HepG2 (cell line): Measurements from ENCODE around the gene CACNA2D1. TPM values are rescaled to one million over a fixed set of nuclear protein-coding genes. Genes with fewer than 3 reads are reported as not detected.

ENCODE experiments used
- ATAC-seq: fragments of 200-7000 bp; cut with Tn5 transposase; 3 replicates; pipeline ENCODE4 v1.9.1; 2020; ENCODE audit warnings: mild to moderate bottlenecking, moderate library complexity
- BruUV-seq: library from RNA; stranded (reverse); fragments of 400-500 nt; replicated peaks from 2 replicates; lab custom pipeline; 2021; lab: Mats Ljungman, UMichigan
- CTCF ChIA-PET: fragments of 300-600 bp; formaldehyde crosslinking; extraction: SDS; loops from one replicate; lab custom pipeline; 2021; ENCODE audit warnings: low total read pairs, inconsistent platforms, low intra/inter-chr PET ratio; lab: Yijun Ruan, JAX
- POLR2A ChIA-PET: fragments of 350-600 bp; sonication (Branson Sonifier 250); formaldehyde crosslinking; loops from one replicate; lab custom pipeline; 2020; ENCODE audit warnings: antibody characterized with exemption, inconsistent platforms; lab: Yijun Ruan, JAX
- DNase-seq: peaks from one replicate; pipeline ENCODE4 v3.0.0-alpha.2; 2015; ENCODE audit warnings: low spot score
- FAIRE-seq: peaks from 3 replicates; lab custom pipeline; 2011; peaks lifted over from hg19 to GRCh38; lab: Jason Lieb, UNC
- H2AFZ ChIP-seq: one replicate; pipeline ENCODE4 v1.6.1; 2011; ENCODE audit warnings: low read length, inconsistent platforms
- H3K27ac ChIP-seq: fragments of 300-600 bp; 3 replicates; pipeline ENCODE4 v1.8.0; 2011; ENCODE audit warnings: mixed run types, mild to moderate bottlenecking, mixed read lengths, low read length, inconsistent platforms; ENCODE audit not compliant: insufficient read depth; ENCODE audit errors: extremely low read length
- H3K27me3 ChIP-seq, 2 experiments: fragments of 200-600 bp in 1 of 2; 2 replicates in 1 of 2; 3 replicates in 1 of 2; pipeline versions ENCODE4 v1.6.0 to v1.8.0; 2011; ENCODE audit warnings: low read length in 2 of 2, mild to moderate bottlenecking in 2 of 2, moderate library complexity in 2 of 2, inconsistent platforms in 1 of 2; ENCODE audit not compliant: insufficient read depth in 2 of 2, control insufficient read depth in 1 of 2
- H3K36me3 ChIP-seq, 2 experiments: fragments of 200-600 bp in 1 of 2; replicated peaks in 1 of 2; 2 replicates in 1 of 2; 3 replicates in 1 of 2; pipeline versions ENCODE4 v1.5.1 to v1.8.0; 2011; ENCODE audit warnings: low read length in 2 of 2, inconsistent platforms in 1 of 2; ENCODE audit not compliant: insufficient read depth in 2 of 2, control insufficient read depth in 1 of 2
- H3K4me1 ChIP-seq: 2 replicates; pipeline ENCODE4 v1.5.1; 2012; ENCODE audit warnings: low read length, inconsistent platforms; ENCODE audit not compliant: insufficient read depth
- H3K4me2 ChIP-seq: 2 replicates; pipeline ENCODE4 v1.6.0; 2011; ENCODE audit warnings: low read depth, low read length, inconsistent platforms
- H3K4me3 ChIP-seq, 3 experiments: fragments of 200-600 bp in 1 of 3; sonication (generic), shearing (Covaris generic) in 1 of 3; replicated peaks in 1 of 3; 2 replicates each; pipeline ENCODE4 v1.5.1; 2011 to 2016; ENCODE audit warnings: low read length in 3 of 3, inconsistent platforms in 2 of 3, low read depth in 2 of 3, mild to moderate bottlenecking in 2 of 3, control low read depth in 1 of 3, mixed read lengths in 1 of 3; ENCODE audit not compliant: insufficient read depth in 1 of 3
- H3K79me2 ChIP-seq: one replicate; pipeline ENCODE4 v1.6.1; 2011; ENCODE audit warnings: low read length, inconsistent platforms; ENCODE audit not compliant: insufficient read depth
- H3K9ac ChIP-seq: 2 replicates; pipeline ENCODE4 v1.6.0; 2011; ENCODE audit warnings: mild to moderate bottlenecking, low read depth, low read length, inconsistent platforms; ENCODE audit not compliant: insufficient read depth
- H3K9me3 ChIP-seq: 2 replicates; pipeline ENCODE4 v1.5.1; 2012; ENCODE audit warnings: mild to moderate bottlenecking, low read length
- H4K20me1 ChIP-seq: 2 replicates; pipeline ENCODE4 v1.6.0; 2011; ENCODE audit warnings: inconsistent platforms, mild to moderate bottlenecking, low read length, moderate library complexity; ENCODE audit not compliant: insufficient read depth
- CBX2 ChIP-seq, 2 experiments: fragments of 200-600 bp in 1 of 2; sonication (generic); formaldehyde crosslinking in 1 of 2; IDR thresholded peaks; 2 replicates each; pipeline versions ENCODE4 v1.7.0 to v1.8.1; 2018 to 2022; ENCODE audit warnings: low read depth in 2 of 2, low read length in 1 of 2, mild to moderate bottlenecking in 1 of 2, missing genetic modification reagents in 1 of 2
- CEBPG ChIP-seq: IDR thresholded peaks from 2 replicates; pipeline ENCODE4 v1.6.1; 2016
- FOXO1 ChIP-seq: sonication (generic); formaldehyde crosslinking; IDR thresholded peaks from 2 replicates; pipeline ENCODE4 v1.4.0; 2020; ENCODE audit warnings: missing genetic modification reagents
- RARA ChIP-seq: IDR thresholded peaks from 2 replicates; pipeline ENCODE4 v1.6.1; 2016; ENCODE audit warnings: missing genetic modification reagents, missing compliant biosample characterization
- RCOR2 ChIP-seq: IDR thresholded peaks from 2 replicates; pipeline ENCODE4 v1.6.1; 2016; ENCODE audit warnings: missing biosample characterization, missing genetic modification reagents
- ZFP1 ChIP-seq: IDR thresholded peaks from 2 replicates; pipeline ENCODE4 v1.6.1; 2016
- ZFP36L1 ChIP-seq: sonication (generic); formaldehyde crosslinking; IDR thresholded peaks from 2 replicates; pipeline ENCODE4 v1.8.0; 2022; ENCODE audit warnings: mild to moderate bottlenecking, missing genetic modification reagents, moderate library complexity
- ZNF205 ChIP-seq: IDR thresholded peaks from 2 replicates; pipeline ENCODE4 v1.6.1; 2018; ENCODE audit warnings: missing biosample characterization, missing genetic modification reagents
- ZNF251 ChIP-seq: sonication (generic); formaldehyde crosslinking; IDR thresholded peaks from 2 replicates; pipeline ENCODE4 v1.9.0; 2021; ENCODE audit warnings: mild to moderate bottlenecking, missing genetic modification reagents
- ZNF616 ChIP-seq: sonication (generic); formaldehyde crosslinking; IDR thresholded peaks from 2 replicates; pipeline ENCODE4 v1.5.0; 2020; ENCODE audit warnings: low read depth, mild to moderate bottlenecking, missing genetic modification reagents
- ZNF674 ChIP-seq: sonication (generic); formaldehyde crosslinking; IDR thresholded peaks from 2 replicates; pipeline ENCODE4 v1.5.0; 2020; ENCODE audit warnings: low read depth, mild to moderate bottlenecking, missing genetic modification reagents
- ZNF788 ChIP-seq: sonication (generic); formaldehyde crosslinking; IDR thresholded peaks from 2 replicates; pipeline ENCODE4 v1.5.0; 2020; ENCODE audit warnings: mild to moderate bottlenecking, missing genetic modification reagents, borderline replicate concordance
- ZSCAN22 ChIP-seq: sonication (generic); formaldehyde crosslinking; IDR thresholded peaks from 2 replicates; pipeline ENCODE4 v1.4.0; 2020; ENCODE audit warnings: mild to moderate bottlenecking, missing genetic modification reagents
- WGBS: methylation state at CpG from one replicate; pipeline ENCODE4 v1.1.6; 2017; ENCODE audit warnings: low lambda C conversion rate; 5-methylcytosine and 5-hydroxymethylcytosine counted together
- in situ Hi-C: cut with HindIII; loops from 2 replicates; pipeline ENCODE4 v1.10.0; 2017; ENCODE audit warnings: low pct_unique_long_range_greater_than_20kb; ENCODE audit not compliant: extremely low pct_ligation_motif_present
- intact Hi-C: fragments of 100-400 bp; cut with micrococcal nuclease; formaldehyde crosslinking; loops from one replicate; pipeline ENCODE4 v1.10.0; 2022; ENCODE audit not compliant: unreplicated experiment
- polyA plus RNA-seq, 8 experiments: library from polyadenylated mRNA; depleted of rRNA in 3 of 8; stranded (reverse) in 7 of 8; unstranded in 1 of 8; fragments of >200 nt; fragmentation: Illumina TruSeq in 4 of 8; extraction: Trizol in 4 of 8; gene quantifications; 2 replicates each; pipeline versions ENCODE4 v1.2.1 to v1.2.3, GENCODE V29; 2011 to 2016; ENCODE audit warnings: low read depth in 4 of 8, missing spikeins in 1 of 8, mixed read lengths in 1 of 8; ENCODE audit not compliant: insufficient read depth in 1 of 8
- total RNA-seq, 5 experiments: library from RNA; depleted of rRNA; stranded (reverse); fragments of >200 nt; fragmentation: Illumina TruSeq; extraction: Trizol; gene quantifications; 2 replicates each; pipeline ENCODE4 v1.2.3, GENCODE V29; 2016; ENCODE audit warnings: low read depth in 1 of 5
- TF ChIP-seq, protein P1 (sequence below): sonication (generic); formaldehyde crosslinking; conservative IDR thresholded peaks from 2 replicates; pipeline ENCODE4 v1.4.0; 2020; ENCODE audit warnings: missing genetic modification reagents
- TF ChIP-seq, protein P2 (sequence below): sonication (generic); formaldehyde crosslinking; IDR thresholded peaks from 2 replicates; pipeline ENCODE4 v1.8.1; 2023; ENCODE audit warnings: missing genetic modification reagents, inconsistent platforms, borderline replicate concordance
- TF ChIP-seq, protein P3 (sequence below): sonication (generic); formaldehyde crosslinking; IDR thresholded peaks from 2 replicates; pipeline ENCODE4 v1.4.0; 2020; ENCODE audit warnings: missing genetic modification reagents, borderline replicate concordance
- TF ChIP-seq, protein P4 (sequence below): sonication (generic); formaldehyde crosslinking; IDR thresholded peaks from 2 replicates; pipeline ENCODE4 v1.4.0; 2020; ENCODE audit warnings: missing genetic modification reagents

Gene CACNA2D1
- total and polyA plus RNA-seq, 2 of the 13 experiments (the other 11 are each of a cell fraction or from before 2014, with no cell fraction given), result not detected

DNA sequence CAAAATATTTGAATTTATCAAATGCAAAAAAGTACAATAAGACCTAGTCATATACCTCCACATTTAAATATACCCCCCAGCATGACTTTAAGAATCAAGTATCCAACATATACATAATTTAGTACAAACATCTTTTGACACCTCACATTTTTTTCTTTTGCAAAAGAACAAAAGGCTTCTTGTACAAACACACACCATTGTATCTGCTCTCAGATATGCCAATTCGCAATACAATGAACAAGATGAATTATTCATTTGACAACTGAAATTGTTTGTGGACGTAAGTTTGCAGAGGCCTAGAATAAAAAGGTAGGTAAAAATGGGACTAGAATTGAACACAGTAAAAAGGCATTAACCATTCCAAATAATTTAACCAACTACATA is 154.4 kb downstream of the CACNA2D1 start:
- H4K20me1 ChIP-seq, result no peaks in the 10 kb centered on the region
- ATAC-seq (no peak), DNase-seq (no peak), FAIRE-seq (no peak)
- WGBS, result 36% methylated on average over 2 of the region's 2 CpGs
- BruUV-seq, result no TSS peak
- ChIA-PET POLR2A (no interaction called here), CTCF (no interaction called here)
- TF ChIP-seq, protein P1, sequence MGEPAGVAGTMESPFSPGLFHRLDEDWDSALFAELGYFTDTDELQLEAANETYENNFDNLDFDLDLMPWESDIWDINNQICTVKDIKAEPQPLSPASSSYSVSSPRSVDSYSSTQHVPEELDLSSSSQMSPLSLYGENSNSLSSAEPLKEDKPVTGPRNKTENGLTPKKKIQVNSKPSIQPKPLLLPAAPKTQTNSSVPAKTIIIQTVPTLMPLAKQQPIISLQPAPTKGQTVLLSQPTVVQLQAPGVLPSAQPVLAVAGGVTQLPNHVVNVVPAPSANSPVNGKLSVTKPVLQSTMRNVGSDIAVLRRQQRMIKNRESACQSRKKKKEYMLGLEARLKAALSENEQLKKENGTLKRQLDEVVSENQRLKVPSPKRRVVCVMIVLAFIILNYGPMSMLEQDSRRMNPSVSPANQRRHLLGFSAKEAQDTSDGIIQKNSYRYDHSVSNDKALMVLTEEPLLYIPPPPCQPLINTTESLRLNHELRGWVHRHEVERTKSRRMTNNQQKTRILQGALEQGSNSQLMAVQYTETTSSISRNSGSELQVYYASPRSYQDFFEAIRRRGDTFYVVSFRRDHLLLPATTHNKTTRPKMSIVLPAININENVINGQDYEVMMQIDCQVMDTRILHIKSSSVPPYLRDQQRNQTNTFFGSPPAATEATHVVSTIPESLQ (CRISPR knock-in tag), result no peak
- no peak for TF ChIP-seq ZSCAN22 (CRISPR knock-in tag)
- no peak for TF ChIP-seq ZNF674 (CRISPR knock-in tag)
- no peak for TF ChIP-seq ZFP1 (CRISPR knock-in tag)
- TF ChIP-seq ZNF788 (CRISPR knock-in tag), result no peak
- no peak for TF ChIP-seq RCOR2 (CRISPR knock-in tag)
- no peak for TF ChIP-seq ZNF616
- TF ChIP-seq ZNF205 (CRISPR knock-in tag), result no peak
- no peak for TF ChIP-seq CBX2 (IDR thresholded peaks at IDR 0.05; ENCODE audit: low read depth, low read length)
- no peak for TF ChIP-seq CBX2 (CRISPR knock-in tag; IDR thresholded peaks at IDR 0.05; ENCODE audit: low read depth)
- TF ChIP-seq FOXO1, result no peak
- TF ChIP-seq, protein P2, sequence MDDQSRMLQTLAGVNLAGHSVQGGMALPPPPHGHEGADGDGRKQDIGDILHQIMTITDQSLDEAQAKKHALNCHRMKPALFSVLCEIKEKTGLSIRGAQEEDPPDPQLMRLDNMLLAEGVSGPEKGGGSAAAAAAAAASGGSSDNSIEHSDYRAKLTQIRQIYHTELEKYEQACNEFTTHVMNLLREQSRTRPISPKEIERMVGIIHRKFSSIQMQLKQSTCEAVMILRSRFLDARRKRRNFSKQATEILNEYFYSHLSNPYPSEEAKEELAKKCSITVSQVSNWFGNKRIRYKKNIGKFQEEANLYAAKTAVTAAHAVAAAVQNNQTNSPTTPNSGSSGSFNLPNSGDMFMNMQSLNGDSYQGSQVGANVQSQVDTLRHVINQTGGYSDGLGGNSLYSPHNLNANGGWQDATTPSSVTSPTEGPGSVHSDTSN (CRISPR knock-in tag), result no peak
- no peak for TF ChIP-seq CEBPG (CRISPR knock-in tag)
- no peak for TF ChIP-seq ZNF251 (CRISPR knock-in tag)
- TF ChIP-seq RARA (CRISPR knock-in tag), result no peak
- TF ChIP-seq, protein P3, sequence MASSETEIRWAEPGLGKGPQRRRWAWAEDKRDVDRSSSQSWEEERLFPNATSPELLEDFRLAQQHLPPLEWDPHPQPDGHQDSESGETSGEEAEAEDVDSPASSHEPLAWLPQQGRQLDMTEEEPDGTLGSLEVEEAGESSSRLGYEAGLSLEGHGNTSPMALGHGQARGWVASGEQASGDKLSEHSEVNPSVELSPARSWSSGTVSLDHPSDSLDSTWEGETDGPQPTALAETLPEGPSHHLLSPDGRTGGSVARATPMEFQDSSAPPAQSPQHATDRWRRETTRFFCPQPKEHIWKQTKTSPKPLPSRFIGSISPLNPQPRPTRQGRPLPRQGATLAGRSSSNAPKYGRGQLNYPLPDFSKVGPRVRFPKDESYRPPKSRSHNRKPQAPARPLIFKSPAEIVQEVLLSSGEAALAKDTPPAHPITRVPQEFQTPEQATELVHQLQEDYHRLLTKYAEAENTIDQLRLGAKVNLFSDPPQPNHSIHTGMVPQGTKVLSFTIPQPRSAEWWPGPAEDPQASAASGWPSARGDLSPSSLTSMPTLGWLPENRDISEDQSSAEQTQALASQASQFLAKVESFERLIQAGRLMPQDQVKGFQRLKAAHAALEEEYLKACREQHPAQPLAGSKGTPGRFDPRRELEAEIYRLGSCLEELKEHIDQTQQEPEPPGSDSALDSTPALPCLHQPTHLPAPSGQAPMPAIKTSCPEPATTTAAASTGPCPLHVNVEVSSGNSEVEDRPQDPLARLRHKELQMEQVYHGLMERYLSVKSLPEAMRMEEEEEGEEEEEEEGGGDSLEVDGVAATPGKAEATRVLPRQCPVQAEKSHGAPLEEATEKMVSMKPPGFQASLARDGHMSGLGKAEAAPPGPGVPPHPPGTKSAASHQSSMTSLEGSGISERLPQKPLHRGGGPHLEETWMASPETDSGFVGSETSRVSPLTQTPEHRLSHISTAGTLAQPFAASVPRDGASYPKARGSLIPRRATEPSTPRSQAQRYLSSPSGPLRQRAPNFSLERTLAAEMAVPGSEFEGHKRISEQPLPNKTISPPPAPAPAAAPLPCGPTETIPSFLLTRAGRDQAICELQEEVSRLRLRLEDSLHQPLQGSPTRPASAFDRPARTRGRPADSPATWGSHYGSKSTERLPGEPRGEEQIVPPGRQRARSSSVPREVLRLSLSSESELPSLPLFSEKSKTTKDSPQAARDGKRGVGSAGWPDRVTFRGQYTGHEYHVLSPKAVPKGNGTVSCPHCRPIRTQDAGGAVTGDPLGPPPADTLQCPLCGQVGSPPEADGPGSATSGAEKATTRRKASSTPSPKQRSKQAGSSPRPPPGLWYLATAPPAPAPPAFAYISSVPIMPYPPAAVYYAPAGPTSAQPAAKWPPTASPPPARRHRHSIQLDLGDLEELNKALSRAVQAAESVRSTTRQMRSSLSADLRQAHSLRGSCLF (CRISPR knock-in tag), result no peak
- TF ChIP-seq, protein P4, sequence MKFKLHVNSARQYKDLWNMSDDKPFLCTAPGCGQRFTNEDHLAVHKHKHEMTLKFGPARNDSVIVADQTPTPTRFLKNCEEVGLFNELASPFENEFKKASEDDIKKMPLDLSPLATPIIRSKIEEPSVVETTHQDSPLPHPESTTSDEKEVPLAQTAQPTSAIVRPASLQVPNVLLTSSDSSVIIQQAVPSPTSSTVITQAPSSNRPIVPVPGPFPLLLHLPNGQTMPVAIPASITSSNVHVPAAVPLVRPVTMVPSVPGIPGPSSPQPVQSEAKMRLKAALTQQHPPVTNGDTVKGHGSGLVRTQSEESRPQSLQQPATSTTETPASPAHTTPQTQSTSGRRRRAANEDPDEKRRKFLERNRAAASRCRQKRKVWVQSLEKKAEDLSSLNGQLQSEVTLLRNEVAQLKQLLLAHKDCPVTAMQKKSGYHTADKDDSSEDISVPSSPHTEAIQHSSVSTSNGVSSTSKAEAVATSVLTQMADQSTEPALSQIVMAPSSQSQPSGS (CRISPR knock-in tag), result no peak
- TF ChIP-seq ZFP36L1, result no peak
- no peak overlapping the region for H2AFZ ChIP-seq
- H3K4me3 ChIP-seq, result no peak overlapping the region
- no peak overlapping the region for H3K9ac ChIP-seq
- no peak overlapping the region for H3K4me2 ChIP-seq
- H3K4me1 ChIP-seq, result no peaks in the 10 kb centered on the region
- H3K36me3 ChIP-seq, result no peaks in the 10 kb centered on the region
- H3K27ac ChIP-seq, result no peak overlapping the region
- H3K27me3 ChIP-seq, result no peaks in the 10 kb centered on the region
- no peaks in the 10 kb centered on the region for H3K79me2 ChIP-seq
- in situ Hi-C loops (no loop called here), intact Hi-C loops (no loop called here)
- H3K9me3 ChIP-seq, result no peaks in the 10 kb centered on the region
